Activated naive CD4-positive, alpha-beta T cell treated with anti-CD3 and anti-CD28 coated beads, Interleukin-2, amount 10 ng/mL, durations not matched to agents 7 days and 5 days (primary cell): ENCODE results near the gene DPEP1.
"Not testable (repeated sequence)": the region's sequence is repeated elsewhere in the genome, so short reads cannot be mapped to it uniquely, and the experiment has no call there.

Source experiments
- CTCF ChIA-PET: fragments of 350-600 bp; sonication (Branson Sonifier 250); formaldehyde crosslinking; loops from one replicate; lab custom pipeline; 2021; ENCODE audit warnings: antibody characterized with exemption; lab: Charles Lee
- DNase-seq: peaks from one replicate; pipeline ENCODE4 v3.0.0-alpha.2; 2020
- H3K27ac Mint-ChIP-seq: one replicate; pipeline ENCODE4 v1.8.0; 2021; ENCODE audit warnings: mild to moderate bottlenecking, moderate library complexity, mixed read lengths
- H3K27me3 Mint-ChIP-seq: one replicate; pipeline ENCODE4 v1.8.0; 2021; ENCODE audit warnings: mild to moderate bottlenecking, mixed read lengths
- H3K36me3 Mint-ChIP-seq: one replicate; pipeline ENCODE4 v1.8.0; 2021; ENCODE audit warnings: mixed read lengths
- H3K4me1 Mint-ChIP-seq: one replicate; pipeline ENCODE4 v1.8.0; 2021; ENCODE audit warnings: mixed read lengths
- H3K4me3 Mint-ChIP-seq: one replicate; pipeline ENCODE4 v1.8.0; 2021; ENCODE audit warnings: mild to moderate bottlenecking, moderate library complexity, mixed read lengths
- H3K9me3 Mint-ChIP-seq: one replicate; pipeline ENCODE4 v1.8.0; 2021; ENCODE audit warnings: mixed read lengths

The DPEP1 gene

GRCh38 chr16:89670496-89671431, 57.3 kb downstream of the DPEP1 start:
- H3K4me3 Mint-ChIP-seq, result no peak overlapping the region
- H3K36me3 Mint-ChIP-seq, result peaks cover 5% of the 10 kb centered on the region
- peaks cover 14% of the 10 kb centered on the region for H3K4me1 Mint-ChIP-seq
- no peak overlapping the region for H3K27ac Mint-ChIP-seq
- CTCF ChIA-PET, result interaction anchor here (1.3 to 1.6 kb wide), 3 partner anchors 29 to 190 kb away, joined by 4 to 8 read pairs (median 4); partner anchors contain the start of gene SPATA2L
- no peak for DNase-seq
- no peaks in the 10 kb centered on the region for H3K27me3 Mint-ChIP-seq
- peaks cover 7% of the 10 kb centered on the region for H3K9me3 Mint-ChIP-seq

- H3K36me3 Mint-ChIP-seq, H3K27ac Mint-ChIP-seq, H3K4me3 Mint-ChIP-seq, DNase-seq, H3K9me3 Mint-ChIP-seq, H3K27me3 Mint-ChIP-seq: not testable (repeated sequence)
- CTCF ChIA-PET, result interaction anchor here (1.3 to 1.6 kb wide), 2 partner anchors 28 to 30 kb away, joined by 4 to 8 read pairs; partner anchors contain the start of gene SPATA2L
- H3K4me1 Mint-ChIP-seq, result peaks cover 14% of the 10 kb centered on the region
Measured at GRCh38 chr16:89671565-89671964, 58.1 kb downstream of the DPEP1 start.

DNA sequence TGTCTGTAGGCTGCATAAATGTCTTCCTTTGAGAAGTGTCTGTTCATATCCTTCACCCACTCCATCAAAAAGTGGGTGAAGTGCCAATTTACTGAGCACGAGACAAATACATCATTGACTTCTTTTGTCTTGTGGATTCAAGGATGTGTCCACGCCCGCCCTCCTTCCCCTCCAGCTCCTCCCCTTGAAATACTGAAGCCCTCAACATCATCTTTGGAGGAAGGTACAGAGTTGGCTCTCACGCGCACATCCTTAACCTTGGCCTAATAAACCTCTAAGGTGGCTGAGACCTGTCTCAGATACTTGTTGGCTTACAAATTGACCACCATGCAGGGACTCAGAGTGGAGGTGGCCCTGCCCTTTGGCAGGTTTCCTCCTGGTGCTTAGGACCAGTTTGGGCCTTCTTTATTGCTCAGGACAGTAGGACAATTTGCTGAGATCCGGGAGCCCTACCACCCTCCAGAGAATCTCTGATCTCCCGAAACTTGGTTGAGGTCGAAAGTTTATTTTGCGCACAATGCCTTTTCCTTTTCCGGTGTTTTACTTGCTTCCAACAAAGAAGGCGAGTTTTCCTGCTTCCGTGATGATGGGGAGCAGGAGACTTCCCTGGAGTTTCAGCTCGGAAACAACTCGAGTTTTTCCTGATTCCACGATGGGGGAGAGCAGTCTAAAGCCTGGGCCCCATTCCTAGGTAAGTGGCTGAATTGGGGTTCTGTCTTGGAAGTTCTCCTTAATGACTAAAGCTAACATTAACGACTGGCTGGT, 58.9 kb downstream of the DPEP1 start:
- DNase-seq, result no peak
- CTCF ChIA-PET, result no interaction called here
- H3K27ac Mint-ChIP-seq, result no peak overlapping the region

GRCh38 chr16:89678258-89678657, 64.8 kb downstream of the DPEP1 start:
- Mint-ChIP-seq H3K4me3 (no peak overlapping the region), H3K4me1 (no peaks in the 10 kb centered on the region), H3K27ac (no peak overlapping the region), H3K9me3 (peaks cover 2% of the 10 kb centered on the region), H3K27me3 (no peaks in the 10 kb centered on the region), H3K36me3 (no peaks in the 10 kb centered on the region)
- DNase-seq, result no peak
- CTCF ChIA-PET, result no interaction called here

More for the DNA sequence above, 58.9 kb downstream of the DPEP1 start:
- Mint-ChIP-seq H3K4me1 (peaks cover 14% of the 10 kb centered on the region), H3K4me3 (no peak overlapping the region), H3K27me3 (no peaks in the 10 kb centered on the region), H3K9me3 (no peaks in the 10 kb centered on the region), H3K36me3 (no peaks in the 10 kb centered on the region)

DNA sequence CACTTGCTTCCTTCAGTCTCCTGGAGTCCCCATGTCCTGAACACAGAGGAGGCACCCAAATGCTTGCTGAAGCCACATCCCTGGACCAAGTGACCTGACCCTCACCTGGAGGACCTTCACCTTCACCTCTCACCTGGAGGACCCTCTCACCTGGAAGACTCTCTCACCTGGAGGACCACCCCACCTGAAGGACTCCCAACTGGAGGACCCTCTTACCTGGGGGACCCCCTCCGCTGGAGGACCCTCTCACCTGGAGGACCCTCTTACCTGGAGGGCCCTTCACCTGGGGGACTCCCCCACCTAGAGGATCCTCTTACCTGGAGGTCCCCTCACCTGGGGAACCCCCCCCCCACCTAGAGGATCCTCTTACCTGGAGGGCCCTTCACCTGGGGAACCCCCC, 72.5 kb downstream of the DPEP1 start:
- CTCF ChIA-PET, result no interaction called here
- Mint-ChIP-seq H3K4me3 (peak overlapping the region; percentile 54), H3K9me3 (peaks cover 3% of the 10 kb centered on the region), H3K36me3 (peaks cover 21% of the 10 kb centered on the region), H3K27ac (peak overlapping the region; percentile 29), H3K27me3 (no peaks in the 10 kb centered on the region), H3K4me1 (peaks cover 21% of the 10 kb centered on the region)
- DNase-seq, result no peak

DNA sequence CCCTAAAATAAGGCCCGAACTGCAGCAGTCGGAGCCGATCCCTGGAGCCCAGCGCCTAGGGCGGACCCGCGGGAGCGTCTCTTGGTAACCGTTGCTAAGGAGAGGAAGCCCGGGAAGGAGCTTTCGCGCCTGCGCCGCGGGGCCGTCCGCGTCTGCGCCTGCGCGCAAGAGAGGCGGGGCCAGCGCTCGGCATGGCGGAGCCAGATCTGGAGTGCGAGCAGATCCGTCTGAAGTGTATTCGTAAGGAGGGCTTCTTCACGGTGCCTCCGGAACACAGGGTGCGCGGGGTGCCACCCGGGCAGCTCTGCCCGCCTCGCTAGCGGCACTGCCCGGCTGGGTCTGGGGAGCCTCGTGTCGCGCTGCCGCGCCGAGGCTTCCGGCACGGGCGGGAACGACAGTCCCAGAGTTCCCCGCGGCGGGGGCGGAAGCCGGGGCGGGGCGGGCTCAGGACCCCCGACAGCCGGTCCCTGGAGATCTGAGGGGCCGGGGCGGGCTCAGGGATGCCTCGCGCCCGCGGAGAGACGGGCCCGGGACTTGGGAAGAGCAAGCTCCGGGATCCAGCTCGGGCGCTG, 73.2 kb downstream of the DPEP1 start, which contains the start of gene CDK10:
TSS of gene CDK10 (plus strand) at position 170 of the 572 bp plus-strand sequence. CDS start at position 192, 22 bp downstream.
- CTCF ChIA-PET, result interaction anchor here (0.6 to 1.3 kb wide), 2 partner anchors 14 to 18 kb away, joined by 3 to 4 read pairs; no protein-coding TSS in a partner anchor
- DNase-seq, result peak; percentile 91
- H3K4me3 Mint-ChIP-seq, result peak within 1 kb of the TSS; percentile 92
- no peaks in the 10 kb centered on the region for H3K27me3 Mint-ChIP-seq
- peak within 1 kb of the TSS; percentile 90 for H3K27ac Mint-ChIP-seq
- peaks cover 3% of the 10 kb centered on the region for H3K9me3 Mint-ChIP-seq
- peaks cover 21% of the 10 kb centered on the region for H3K36me3 Mint-ChIP-seq
- peaks cover 21% of the 10 kb centered on the region for H3K4me1 Mint-ChIP-seq

DNA sequence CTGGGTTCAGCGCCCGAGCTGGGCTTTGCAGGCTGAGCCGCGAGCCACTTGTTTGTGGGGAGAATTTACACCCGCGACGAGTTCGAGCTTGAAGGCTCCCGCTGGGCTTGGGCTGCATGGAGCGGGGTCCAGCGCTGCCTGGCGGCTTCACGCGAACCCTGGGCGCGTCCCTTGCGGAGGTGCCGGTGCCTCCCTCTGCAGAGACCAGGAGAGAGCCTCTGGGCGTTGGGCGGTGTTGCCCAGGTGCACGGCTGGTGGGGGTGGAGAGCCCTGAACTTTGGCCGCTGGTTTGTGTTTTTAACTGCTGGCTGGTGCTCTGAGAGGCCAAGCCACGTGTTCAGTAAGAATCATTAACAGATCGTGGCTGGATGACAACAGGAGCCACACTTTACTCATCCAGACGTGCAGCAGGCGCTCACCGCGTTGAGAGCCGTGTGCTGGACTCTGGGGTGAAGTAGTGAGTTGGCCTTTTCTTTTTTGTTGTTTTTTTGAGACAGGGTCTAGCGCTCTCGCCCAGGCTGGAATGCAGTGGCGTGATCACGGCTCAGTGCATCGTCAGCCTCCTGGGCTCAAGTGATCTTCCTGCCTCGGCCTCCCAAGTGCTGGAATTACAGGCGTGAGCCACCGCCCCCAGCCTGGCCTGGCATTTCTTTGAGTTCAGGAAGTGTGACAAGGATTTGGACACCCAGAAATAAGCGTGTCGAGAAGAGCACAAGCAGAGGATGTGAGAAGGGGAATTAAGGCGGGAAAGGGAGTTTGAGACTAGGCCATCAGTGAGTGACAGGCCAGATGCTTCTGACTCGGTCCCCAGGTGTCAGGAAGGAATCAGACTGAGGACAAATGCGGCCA, 73.9 kb downstream of the DPEP1 start:
- CTCF ChIA-PET, result interaction anchor here (0.6 to 2.4 kb wide), 4 partner anchors 12 to 28 kb away, joined by 3 to 18 read pairs (median 4); no protein-coding TSS in a partner anchor
- Mint-ChIP-seq H3K27me3 (no peaks in the 10 kb centered on the region), H3K4me3 (peak overlapping the region; percentile 92), H3K36me3 (peaks cover 21% of the 10 kb centered on the region), H3K4me1 (peaks cover 21% of the 10 kb centered on the region), H3K27ac (peak overlapping the region; percentile 82), H3K9me3 (peaks cover 3% of the 10 kb centered on the region)
- no peak for DNase-seq
